GM12873 (cell line): ENCODE data around the gene CAMK2D.

Source experiments
- CTCF ChIP-seq: IDR thresholded peaks from 2 replicates; pipeline ENCODE4 v1.5.1; 2012; ENCODE audit warnings: low read depth, mild to moderate bottlenecking, moderate library complexity, low read length, control low read depth; ENCODE audit not compliant: insufficient read depth; ENCODE audit errors: missing control alignments

CAMK2D gene

GRCh38 chr4:113447769-113448168, 313.8 kb downstream of the CAMK2D start:
- no peak for TF ChIP-seq CTCF

GRCh38 chr4:113447061-113447460, 314.5 kb downstream of the CAMK2D start:
- no peak for TF ChIP-seq CTCF

DNA sequence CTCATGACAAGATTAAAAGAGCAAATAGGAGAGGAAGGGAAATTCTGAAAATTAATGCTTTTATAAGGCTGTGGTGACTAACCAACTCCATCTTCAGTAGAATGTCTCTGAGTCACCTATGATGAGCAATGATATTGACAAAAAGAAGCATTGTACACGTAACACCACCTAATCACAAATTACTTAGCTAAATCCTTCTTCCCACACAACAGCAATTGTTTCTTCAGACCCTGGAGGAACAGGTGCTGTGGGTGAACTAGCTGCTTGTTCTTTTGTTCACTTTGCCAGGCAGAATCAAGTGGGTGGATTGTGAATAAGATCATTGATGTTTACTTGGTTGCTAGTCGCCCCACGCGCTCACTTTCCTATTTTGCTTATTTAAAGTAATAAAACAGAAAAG, 315.5 kb downstream of the CAMK2D start:
- TF ChIP-seq CTCF = no peak

- no peak for TF ChIP-seq CTCF
Observed at GRCh38 chr4:113445286-113445685, 316.3 kb downstream of the CAMK2D start.

GRCh38 chr4:113444386-113444785, 317.2 kb downstream of the CAMK2D start:
- no peak for TF ChIP-seq CTCF

DNA sequence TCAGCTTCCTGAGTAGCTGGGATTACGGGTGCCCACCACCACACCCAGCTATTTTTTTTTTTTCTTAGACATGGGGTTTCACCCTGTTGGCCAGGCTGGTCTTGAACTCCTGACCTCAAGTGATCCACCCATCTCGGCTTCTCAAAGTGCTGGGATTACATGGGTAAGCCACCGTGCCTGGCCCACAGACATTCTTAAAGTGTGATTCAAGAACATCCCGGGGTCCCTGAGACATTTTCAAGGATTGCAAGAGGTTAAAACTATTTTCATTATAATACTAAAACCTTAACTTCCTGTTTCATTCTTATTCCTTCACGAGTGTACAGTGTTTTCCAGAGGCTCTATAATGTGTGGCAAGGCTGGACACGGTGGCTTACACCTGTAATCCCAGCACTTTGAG, 318.7 kb downstream of the CAMK2D start:
- TF ChIP-seq CTCF = no peak

GRCh38 chr4:113440371-113440770, 321.2 kb downstream of the CAMK2D start:
- no peak for TF ChIP-seq CTCF
